HG02642 (cell line): ENCODE measurements around the gene CLDND2.

Source experiments
- ATAC-seq: cut with Tn5 transposase; IDR thresholded peaks from one replicate; pipeline ENCODE4 v1.9.1; 2021; ENCODE audit warnings: mild to moderate bottlenecking; ENCODE audit not compliant: unreplicated experiment, poor library complexity

CLDND2 gene

DNA sequence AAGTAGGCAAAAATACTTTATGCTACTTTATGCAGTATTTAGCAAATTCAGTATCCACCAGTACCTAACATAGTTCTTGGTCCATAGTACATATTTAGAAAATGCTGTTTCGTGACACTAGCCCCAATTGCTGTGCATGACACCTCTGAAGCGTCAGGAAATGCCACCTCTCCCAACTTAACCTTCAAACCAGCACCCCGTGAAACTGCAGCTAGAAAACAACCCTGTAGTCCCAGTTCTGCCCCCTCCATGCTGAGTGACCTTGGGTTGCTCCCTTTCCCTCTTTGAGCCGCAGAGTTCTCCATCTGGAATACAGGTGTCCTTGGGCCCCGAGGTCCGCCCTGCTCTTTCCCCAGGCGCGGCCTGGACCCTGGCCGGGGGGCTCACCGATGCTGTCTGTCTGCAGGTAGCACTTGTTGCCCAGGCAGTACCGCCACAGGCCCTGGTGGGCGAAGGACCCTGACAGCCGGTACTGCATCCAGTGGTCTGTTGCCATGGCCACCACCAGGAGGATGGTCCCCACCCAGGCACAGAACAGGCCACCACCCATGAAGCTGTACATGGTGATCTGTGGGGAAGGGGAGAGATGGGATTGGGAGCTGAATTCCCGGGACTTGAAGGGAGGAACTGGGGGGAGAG lies 18.2 kb upstream of the CLDND2 start:
- no peak for ATAC-seq

DNA sequence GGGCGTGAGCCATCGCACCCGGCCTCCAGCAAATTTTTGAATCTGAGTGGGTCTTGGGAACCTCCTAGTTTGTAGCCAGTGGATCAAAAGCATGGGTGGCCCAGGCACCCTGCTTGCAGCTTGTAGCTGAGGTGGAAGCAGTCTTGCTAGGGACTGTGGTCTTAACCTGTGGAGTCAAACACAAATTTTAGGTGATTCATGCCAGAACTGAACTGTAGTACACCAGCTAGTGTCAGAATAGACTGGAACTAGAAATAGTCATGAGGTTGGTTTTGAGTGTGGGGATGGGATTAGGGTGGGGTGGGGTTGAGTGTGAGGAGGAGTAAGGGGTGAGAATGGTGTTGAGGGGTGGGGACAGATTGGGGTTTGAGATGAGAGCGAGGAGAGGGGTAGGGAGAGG lies 13.2 kb upstream of the CLDND2 start:
- no peak for ATAC-seq

DNA sequence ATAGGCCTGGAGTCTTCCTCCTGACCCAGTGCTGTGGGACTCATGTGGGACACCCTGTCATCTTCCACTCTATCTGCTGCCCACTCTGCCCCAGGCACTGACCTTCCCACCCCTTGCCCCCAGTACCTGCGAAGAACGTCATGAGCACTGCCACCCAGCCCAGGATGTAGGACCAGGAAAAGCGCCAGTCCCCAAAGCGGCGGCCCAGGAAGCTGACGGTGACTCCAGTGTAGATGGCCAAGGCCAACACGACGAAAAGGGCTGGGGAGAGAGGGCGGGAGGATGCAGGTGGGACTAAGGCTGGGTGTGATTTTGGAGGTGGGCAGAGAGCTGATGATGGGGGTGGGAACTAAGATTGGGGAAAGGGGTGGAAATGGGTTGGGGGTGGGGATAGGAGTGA lies 11.6 kb upstream of the CLDND2 start:
- no peak for ATAC-seq

DNA sequence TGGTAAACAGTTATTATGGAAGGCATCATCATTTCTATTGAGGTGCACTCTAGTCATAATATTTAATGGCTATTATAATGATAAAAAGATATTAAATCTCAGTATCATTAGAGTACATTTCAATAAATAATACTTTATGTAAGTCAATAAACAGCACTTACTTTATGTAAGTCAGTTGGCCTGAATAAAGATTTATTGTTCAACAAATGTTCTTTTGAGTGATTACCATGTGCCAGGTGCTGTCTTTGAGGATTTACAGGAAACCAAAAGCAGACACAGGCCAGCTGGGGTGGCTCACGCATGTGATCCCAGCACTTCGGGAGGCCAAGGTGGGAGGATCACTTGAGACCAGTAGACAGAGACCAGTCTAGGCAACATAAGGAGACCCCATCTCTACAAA lies 8.6 kb upstream of the CLDND2 start:
- ATAC-seq: no peak

DNA sequence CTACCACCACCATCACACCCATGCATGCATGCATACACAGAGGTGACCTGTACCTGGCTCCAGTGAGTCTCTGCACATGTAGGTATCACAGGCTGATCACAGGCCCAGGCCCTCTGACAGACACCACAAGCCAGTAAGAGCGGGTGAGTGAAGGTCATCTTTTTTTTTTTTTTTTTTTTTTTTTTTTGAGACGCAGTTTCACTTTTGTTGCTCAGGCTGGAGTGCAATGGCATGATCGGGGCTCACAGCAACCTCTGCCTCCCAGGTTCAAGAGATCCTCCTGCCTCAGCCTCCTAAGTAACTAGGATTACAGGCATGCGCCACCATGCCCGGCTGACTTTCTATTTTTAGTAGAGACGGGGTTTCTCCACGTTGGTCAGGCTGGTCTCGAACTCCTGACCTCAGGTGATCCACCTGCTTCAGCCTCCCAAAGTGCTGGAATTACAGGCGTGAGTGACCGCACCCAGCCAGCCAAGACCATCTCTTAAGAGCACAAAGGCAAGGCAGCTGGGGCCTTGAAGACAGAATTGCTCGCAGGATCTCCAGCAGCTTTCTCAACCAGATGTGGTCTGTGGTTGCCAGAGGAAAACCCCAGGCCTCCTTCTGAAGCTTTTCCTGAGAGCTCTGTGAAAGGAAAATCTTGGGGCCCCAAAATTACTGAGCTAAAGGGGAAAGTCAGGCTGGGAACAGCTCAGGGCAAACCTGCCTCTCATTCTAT lies 6.9 kb upstream of the CLDND2 start:
- ATAC-seq: no peak

DNA sequence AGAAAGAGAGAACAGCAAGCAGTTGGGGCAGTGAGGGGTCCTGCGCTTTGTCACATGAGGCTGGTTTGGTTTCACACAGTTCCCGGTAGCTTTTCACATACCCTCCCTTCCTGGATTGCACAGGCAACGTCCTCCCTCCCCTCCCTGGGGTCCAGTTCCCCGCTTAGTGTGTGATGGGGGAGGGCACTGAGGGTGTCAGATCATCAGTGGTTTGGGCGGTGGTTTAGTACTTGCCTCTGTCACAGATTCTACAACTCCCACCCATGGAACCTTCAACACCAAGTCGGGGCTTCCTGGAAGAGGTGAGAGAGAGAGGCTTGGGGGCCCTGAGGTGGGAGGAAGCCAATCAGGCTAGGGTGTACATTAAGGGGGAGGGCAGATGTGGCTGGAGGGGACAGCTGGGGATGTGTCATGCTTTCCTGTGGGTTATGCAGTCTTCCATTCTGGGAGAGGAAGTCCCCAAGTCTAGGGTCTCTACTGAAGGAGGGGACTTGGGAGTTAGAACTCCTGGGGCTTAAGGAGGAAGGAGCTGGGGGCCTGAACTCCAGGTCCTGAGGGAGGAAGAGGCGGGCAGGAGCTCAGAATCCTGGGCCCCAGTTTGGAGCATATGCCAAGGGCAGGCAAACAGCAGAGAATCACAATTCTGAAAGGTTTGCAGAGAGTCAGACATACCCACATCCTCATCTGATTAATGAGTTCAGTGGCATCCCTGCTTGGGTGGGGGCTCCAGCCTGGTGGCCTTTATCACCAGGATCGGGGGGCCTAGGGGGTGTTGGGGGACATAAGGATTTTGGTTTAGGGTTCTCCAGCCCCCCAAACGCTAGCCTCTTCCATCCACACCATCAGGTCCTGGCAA lies 4.1 kb upstream of the CLDND2 start, which contains the start of gene NKG7:
NKG7 (minus strand) TSS at position 6 of the 856 bp plus-strand sequence. CDS start 119 bp downstream, outside the sequence.
- ATAC-seq: no peak

DNA sequence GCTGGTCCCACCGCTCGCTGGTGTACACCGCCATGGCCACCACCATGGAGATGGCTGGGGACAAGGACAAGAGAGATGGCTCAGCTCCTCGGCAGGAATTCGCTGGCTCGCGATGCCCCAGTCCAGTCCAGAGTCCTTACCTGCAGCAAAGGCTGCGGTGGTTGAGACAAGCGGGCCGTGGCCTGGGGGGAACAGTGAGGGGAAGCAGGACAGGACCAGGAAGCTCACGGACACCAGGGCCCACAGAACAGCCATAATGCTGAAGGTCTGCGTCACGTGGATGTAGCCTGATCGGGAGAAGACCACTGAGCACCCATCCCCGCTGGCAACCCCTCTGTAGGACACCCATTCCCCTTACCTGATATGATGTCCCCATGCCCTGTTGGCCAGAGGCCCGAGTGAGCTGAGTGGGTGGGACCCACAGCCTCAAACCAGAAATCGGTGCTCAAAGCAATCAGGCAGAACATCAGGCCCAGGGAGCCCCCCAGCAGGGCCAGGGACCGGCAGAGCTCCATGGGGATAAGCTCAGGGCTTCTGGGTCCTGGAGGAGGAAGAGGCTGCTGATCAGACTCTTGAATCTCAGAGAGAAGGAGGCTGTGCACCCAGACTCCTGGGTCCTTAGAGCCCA lies 3.3 kb upstream of the CLDND2 start:
- ATAC-seq: no peak

DNA sequence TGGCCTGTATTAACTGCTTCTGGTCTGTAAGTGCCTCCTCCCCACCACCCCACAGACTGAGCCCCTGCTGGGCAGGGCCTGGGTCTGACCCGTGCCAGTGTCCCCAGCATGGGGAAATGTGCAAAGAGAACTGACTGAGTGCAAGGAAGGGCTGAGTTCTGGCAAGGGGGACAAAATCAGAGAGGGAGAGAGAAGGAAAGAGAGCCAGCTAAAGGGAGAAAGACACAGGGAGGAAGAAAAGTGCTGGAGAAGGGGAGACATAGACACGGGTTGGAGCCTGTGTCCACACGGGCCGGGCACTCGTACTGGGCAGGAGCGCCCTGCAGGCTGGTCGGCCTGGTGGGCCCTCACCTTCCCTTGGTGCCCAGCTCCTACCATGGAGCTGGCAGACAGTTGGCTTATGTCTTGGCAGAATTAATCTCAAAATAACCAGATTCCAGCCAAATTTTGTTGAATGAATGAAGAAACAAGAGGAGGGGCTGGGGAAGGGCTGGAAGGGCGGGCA lies 2.4 kb upstream of the CLDND2 start:
- ATAC-seq: no peak

DNA sequence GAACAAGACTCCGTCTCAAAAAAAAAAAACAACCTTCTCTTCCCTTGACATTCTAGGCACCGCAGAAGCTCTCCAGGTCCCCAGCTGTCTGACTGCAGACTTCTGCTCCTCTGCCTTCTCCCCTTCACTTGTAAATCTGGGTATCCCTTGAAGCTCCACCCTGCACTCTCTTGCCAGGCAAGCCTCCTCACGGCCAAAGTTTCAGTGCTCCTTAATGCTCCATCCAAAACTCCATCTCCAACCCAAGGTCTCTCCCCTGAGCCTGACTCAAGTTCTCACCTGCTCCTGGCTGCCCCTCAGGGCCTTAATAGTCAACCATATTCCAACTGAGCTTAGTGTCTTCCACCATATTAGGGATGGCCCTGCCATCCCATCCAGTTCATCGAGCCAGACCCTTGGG lies 1.4 kb upstream of the CLDND2 start:
- ATAC-seq: no peak

DNA sequence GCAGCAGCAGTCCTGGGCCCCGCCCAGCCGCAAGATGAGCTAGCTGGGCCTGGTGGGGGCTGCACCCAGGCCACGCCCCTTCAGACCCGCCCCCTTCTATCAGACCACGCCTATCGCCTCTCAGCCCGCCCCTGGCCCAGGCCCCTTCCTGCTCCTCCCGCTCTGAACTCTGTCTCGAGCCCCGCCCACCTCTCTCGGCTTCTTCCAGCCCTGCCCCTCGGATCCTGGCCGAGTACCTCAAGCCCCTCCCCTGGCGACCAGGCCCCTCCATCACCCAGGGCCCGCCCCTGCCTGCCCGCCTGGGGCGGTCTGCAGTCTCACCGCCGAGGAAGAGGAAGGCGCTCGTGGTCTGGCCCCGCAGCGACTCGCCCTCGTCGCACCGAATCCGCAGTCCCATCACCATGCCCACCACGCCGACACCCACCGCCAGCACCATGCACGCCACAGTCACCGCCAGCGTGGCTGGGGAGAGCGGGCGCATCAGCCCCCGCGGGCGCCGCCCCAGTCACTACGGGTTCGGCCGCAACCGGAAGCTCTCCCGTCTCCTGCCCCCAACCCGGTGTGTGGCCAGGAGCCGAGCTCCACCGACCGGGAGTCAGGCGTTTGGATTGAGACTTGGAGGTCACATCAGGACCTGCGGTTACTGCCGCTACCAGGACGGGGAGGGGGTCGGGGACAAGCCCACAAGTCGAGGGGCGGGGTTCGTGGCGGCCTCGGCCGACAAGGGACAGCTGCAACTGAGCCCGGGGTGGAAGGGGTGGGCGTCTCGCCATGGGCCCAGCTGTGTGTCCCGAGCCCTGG lies 1.0 kb downstream of the CLDND2 start:
- ATAC-seq: peak; percentile 81

DNA sequence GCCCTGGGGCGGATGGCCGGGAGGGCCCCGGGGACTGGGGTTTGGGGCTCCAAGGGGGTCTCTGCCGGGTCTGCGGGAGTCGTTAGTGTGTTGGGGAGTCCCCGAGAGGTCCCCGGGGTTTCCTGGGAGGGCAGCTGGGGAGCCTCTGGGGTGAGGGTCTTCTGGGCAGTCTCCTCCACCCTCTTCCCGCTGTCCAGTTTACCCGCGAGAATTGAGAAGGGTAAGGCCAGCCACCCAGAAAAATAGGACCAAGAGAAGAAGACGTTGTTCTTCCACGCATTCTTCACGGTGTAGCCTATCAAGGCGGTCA lies 1.6 kb downstream of the CLDND2 start:
- peak; percentile 17 for ATAC-seq

DNA sequence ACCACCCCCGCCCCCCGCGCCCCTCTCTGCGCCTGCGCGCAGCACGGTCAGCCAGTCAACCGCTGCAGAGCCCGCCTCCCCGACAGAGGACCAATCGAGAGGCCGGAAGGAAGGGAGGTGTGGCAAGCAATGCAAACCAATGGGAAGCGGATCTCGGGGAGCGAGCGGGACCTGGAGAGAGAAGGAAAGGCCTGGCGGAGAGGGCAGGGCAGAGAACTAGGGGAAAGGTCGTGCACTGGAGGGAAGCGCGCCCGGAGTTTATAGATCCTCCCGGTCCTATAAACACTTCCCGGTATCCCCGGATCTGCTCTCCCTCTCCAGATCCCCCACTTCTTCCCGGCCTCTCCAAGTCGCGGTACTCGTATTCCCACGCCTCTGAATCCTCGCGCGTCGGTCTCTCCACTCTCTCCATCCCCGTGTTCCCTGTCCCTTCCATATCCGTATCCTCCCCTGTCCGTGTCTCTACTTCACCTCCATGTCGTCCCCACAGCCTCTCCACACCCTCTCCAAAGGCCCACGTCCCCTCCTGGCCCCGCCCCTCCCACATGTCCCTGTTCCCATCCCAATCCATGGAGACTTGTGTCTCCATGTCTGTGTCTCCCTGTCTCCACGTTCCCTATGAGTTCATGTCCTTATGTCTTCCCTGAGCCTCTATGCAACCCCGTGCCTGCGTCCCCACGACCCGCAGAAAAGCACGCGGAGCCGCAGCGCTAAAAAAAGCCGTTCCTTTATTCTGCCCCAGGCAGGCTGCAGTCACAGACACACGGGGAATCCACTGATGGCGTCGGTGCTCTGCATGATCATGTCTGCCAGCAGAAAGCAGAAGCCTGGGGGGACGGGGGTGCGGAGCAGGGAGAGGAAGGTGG lies 2.2 kb downstream of the CLDND2 start:
- peak; percentile 51 for ATAC-seq

DNA sequence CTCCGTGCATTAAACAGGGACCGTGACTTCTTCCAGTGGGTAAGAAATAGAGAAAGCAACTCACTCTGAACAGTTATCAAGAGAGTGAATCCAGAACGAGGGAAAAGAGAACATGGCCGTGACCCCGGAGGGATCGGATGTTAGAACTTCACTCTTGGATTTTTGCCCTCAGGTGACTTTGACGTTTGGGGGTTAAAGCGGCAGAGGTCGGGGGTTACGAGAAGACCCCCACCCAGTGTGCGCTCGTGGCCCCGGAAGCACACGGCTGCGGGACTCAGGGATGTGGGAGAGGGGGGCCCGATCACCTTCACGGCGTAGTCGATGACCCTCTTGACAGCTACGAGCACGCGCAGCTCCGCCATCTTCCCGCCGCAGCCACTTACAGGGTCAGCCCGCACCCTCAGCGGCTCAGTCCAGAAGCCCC lies 2.8 kb downstream of the CLDND2 start, which contains the start of gene ETFB:
ETFB (minus strand) TSS at position 424 of the 424 bp plus-strand sequence; CDS start at position 362, 62 bp downstream.
- ATAC-seq: no peak

DNA sequence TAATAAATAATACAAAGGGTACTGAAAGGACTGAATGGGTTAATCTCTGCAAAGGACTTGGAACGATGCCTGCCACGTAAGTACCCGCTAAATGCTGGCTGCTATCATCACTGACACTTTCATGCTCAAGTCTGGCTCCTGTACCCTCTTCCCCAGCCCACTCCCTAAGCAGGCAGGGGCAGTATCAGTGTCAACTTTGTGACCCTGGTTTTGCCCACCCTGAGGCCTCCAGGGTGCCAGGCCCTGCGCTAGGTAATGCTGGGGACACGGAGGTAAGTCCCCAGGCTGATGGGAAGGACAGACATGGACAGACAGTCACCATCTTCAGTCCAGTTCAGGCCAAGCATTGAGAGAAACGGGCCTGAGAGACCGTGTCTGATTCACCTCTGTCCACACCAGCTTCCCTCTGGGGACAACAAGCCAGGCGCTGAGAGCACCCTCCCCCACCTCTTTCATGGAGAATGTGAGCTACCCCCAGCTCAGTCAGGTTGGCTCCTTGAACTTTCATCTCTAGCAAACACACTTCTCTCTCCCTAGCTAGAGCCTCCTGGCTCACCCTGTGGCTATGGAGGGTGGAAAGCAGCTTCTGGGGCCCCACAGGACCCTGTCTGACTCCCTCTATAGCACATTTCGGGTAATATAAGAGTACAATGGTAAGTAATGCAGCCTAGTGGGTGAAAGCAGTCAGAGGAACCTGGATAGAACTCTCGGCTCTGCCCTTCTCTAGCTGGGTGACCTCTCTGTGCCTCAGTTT lies 3.4 kb downstream of the CLDND2 start:
- no peak for ATAC-seq

DNA sequence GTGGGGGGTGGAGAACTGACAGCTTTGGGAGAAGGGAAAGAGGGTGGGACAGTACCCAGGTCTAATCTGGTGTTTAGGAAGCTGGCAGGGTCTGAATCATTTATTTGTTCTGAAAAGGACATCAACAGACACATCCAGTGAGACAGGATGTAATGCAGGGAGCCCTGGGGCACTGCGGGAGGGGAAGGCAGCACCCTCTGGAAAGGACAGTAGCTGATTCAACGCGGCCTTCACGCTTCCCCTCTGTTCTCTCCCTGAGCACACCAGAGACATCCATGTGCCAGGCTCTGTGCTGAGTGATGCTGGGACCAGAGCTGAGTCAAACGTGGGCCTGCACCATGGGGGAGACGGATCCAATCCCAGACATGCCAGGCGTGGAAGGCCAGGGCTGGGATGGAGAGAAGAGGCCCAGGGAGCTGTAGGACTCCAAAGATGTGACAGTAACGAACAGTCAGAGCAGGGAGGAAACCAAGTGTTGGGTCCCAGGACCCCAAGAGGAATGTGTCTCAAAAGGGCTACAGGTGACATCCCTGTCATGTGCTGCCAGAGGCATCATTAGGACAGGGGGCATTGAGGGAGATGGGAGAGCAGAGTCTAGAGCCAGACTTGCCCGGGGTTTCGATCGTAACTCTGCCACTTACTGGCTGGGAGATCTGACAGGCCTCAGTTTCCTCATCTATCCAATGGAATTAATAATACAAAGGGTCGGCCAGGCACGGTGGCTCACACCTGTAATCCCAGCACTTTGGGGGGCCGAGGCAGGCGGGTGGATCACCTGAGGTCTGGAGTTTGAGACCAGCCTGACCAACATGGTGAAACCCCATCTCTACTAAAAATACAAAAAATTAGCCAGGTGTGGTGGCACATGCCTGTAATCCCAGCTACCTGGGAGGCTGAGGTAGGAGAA lies 4.3 kb downstream of the CLDND2 start:
- no peak for ATAC-seq

DNA sequence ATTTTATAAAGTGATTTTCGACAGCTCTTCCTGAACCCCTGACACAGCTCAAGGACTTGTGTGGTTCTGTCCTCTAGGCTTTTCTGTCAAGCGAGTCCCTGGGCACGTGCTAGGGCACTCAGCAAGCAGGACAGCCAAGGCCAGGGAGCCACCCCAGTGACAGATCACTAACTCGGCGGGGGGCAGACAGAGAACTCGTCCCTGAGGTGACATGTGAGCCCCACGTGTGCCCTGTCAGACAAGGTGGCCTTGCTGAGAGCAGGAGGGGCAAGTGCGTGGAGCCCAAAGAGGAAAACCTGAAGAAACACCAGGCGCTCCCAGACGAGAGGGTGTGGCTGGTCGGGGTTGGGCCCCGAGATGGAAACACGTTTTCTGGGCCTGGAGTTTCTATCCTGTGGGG lies 7.6 kb downstream of the CLDND2 start:
- ATAC-seq: no peak

DNA sequence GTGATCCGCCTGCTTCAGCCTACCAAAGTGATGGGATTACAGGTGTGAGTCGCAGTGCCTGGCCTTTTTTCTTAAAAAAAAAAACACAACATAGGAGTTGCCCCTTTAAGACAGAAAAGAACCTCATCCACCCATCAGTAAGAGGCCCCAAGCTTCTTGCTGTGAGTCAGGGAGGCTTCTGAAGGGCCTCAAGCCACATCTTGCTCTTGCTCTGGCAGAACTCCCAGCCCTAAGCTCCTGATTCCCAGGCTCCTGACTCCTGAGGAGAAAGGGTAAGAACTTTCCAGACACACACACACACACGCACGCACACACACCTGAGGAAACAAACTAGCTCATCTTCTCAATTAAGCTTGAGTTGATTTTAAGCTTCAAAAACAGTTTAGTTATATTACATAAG lies 9.5 kb downstream of the CLDND2 start:
- ATAC-seq: no peak
